G401.6 (cell line): ENCODE measurements around the gene PARD6G.

Source experiments
- FAIRE-seq: peaks from 2 replicates; lab custom pipeline; 2012; peaks lifted over from hg19 to GRCh38; lab: Jason Lieb, UNC

The PARD6G gene

DNA sequence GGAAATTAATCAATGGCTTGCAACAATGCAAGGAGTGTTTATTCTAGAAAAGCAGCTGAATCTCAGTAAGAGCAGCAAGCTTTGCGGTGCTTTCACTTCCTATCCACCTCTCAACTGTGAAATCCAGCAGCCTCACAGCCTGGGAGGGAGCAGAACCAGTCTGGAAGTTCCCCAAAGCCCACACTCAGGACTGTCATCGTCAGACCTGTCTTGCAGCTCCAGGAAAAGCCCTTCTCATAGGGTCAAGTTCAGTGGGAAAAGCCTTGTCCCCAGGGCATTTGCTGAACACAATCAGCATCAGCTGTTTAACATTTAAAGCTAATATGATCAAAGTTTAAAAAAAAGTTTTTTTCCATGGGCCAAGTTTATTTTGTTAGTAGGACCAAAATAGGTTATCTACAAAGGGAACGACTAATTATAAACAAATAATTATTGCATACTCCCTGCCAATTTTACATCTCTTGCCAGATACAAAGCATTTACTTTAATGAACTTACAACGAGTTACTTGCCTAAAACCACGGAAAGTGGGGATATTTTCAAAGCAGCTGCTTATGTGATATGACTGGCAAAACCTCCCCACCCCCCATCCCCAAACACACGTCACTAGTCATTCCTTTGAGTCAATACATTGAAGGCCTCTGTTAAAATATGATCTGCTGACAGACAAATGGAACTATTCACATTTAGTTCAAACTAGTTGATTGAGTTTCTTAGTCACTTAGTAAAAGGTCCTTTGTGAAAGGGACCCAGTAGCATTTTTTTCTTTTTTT is 36.8 kb downstream of the PARD6G start:
- FAIRE-seq = no peak

DNA sequence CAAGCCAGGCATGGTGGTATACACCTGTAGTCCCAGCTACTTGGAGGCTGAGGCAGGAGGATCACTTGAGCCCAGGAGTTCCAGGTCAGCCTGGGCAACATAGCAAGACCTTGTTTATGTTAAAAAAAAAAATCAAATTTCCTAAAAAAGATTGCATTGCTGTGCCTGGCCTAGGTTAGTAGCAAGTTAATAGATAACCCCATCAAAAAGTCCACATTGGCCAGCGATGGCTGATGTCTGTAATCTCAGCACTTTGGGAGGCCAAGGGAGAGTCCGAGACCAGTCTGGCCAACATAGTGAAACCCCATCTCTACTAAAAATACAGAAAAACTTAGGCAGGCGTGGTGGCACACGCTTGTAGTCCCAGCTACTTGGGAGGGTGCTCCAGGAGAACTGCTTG is 38.7 kb downstream of the PARD6G start:
- no peak for FAIRE-seq

DNA sequence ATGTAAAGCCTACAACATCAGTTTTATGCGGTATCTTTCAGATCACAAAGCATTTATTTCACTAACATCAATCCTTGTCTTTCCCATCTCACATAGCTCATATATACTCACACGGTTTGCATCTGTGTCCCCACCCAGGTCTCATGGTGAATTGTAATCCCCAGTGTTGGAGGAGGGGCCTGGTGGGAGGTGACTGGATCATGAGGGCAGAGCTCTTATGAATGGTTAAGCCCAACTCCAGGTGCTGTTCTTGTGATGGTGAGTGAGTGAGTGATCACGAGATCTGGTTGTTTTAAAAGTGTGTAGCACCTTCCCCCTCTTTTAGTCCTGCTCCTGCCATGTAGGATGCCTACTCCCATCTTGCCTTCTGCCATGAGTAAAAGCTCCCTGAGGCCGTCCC is 42.0 kb downstream of the PARD6G start:
- no peak for FAIRE-seq

DNA sequence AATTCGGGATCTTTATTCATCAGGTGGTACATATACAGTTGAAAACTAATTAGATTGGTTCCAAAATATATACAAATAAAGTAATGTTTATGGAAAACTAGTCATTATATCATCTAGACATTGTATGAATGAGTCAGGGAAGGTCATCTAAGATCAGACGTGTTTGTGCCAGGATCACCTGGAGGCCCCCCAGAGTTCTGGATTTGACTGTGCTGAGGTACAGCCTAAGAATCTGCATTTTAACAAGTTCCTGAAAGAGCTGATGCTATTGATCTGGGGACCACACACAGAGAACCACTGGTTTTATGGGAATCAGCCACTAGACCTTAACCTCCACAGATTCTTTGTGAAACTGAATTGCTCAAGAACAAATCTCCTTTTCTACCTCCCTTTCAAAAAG is 43.2 kb downstream of the PARD6G start:
- no peak for FAIRE-seq

DNA sequence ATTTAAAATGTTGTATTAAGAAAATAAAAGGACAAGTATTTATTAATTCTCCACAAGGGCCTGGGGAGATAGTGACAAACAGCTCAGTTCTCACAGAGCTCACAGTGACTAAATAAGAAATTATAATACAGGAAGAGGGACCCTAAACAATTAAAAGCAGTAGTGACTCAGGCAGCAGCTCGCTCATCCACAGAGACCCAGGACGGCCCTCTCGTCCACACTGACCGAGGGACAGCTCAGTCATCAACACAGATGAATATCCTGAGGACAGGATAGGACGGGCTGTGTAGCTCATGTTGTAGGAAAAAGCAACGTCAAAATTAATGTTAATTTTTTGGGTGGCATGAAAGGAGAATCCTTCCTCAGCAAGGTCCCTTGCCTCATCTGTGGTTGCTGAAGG is 44.1 kb downstream of the PARD6G start:
- no peak for FAIRE-seq

DNA sequence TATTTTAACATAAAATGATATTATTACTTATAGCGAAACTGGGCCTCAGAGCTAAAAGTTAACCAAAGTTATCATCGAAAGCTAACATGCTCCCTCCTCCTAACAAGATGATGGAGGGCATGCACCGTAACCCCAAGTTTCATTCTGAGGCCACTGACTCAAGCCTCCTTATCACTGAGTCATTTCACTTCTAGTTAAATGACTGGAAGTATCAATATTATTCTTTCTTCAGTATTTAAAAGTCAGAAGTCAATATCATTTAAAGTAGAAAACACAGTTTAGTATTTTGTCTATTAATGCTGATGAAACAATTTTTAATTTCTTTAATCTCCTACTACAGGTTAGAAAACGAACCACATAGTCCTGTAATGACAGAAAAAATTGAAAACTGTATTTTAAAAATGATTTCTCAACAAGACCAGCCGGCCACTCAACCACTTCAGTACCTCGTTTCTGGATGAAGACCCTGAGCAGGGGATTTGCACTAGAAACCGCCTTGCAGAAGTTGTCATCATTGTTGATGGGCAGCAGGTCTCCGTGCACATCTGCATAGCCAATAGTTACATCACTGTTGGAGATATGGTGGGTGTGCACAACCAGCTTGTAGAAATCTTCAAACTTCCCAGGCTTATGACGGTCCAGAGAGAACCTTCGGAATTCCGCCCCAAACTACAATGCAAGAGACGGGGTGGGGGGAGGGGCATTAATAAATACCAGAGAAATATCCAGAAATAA is 44.9 kb downstream of the PARD6G start:
- no peak for FAIRE-seq

DNA sequence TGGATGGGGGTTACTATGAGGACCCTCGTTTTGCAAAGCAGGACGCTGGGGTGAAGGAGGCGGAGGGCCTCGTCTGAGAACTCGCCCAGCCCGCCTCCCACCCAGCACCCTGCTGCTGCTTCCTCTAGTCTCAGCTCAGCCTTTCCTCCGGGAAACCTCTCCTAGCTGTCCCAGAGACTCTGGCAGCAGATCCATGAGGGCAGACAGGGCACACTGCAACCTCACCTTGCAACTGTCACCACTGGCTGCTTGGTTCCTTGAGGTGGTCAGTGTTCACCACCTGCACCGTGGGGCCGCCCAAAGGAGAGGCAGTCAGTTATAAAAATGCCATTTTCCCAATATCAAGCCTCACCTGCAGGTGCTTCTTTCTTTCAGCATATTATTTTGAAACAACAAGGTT is 45.6 kb downstream of the PARD6G start:
- FAIRE-seq = no peak

DNA sequence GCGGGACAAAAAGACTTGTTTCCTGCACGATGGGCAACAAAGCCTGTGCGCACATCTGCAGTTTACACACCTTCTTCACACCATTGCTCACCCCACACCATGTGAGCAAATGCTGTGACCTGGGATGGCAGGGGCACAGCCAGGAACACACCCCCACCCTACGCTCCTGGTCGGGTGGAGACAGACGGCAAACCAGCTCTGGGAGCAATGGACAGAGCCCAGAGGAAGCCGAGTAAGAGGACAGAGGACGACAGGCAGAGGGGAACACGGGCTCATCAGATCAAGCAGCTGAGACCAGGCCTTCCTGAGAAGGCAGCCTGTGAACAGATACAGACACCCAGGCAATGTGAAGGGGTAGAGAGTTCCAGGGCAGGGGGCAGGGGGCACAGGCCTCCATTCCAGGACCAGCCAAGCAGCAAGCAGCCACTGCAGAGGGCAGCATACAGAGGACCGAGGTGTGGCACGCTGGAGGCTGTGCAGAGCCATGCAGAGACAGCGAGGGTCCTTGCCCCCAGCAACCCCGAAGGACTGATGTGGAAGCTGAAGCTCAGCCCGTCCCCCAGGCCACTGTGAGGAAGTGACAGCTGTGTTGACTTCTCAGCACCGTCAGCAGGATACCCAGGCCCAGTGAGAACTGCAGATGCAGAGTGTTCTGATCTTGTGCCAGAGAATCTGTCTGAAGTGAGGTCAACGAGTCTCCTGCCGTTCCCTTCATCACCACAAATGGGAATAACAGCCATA is 46.2 kb downstream of the PARD6G start:
- no peak for FAIRE-seq

DNA sequence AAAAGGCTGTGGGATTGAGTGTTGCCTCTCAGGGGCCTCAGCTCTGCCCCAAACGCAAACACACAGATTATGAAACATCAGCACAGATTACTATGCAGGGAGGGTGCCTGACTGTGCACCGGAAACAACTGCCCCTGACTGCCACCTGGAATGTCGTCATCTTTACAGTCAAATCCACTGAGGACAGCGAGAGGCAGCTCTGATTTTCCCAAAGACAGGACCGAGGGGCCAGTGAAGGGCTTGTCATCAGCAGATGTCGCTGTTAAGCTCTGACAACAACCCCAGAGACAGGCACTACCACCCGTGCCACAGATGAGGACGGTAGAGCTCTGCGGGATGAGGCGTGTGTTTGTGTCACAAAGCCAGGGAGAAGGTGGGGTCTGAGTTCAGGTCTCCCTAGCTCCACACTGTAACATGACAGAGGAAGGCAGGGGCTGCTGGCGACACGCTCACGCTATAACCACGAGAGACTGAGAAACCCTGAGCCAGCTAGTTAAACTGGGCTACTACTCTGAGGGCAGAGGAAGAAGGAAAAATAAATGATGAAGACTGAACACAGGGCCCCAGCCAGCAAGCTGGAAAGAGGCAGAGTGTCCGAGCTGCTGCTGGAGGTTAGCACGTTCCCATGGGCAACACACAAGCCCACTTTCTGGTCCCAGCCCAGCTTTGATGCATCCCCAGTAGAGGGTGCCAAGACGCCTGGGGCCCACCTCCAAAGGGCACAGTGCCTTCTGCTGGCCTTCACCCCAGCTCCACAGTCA is 47.0 kb downstream of the PARD6G start:
- no peak for FAIRE-seq

DNA sequence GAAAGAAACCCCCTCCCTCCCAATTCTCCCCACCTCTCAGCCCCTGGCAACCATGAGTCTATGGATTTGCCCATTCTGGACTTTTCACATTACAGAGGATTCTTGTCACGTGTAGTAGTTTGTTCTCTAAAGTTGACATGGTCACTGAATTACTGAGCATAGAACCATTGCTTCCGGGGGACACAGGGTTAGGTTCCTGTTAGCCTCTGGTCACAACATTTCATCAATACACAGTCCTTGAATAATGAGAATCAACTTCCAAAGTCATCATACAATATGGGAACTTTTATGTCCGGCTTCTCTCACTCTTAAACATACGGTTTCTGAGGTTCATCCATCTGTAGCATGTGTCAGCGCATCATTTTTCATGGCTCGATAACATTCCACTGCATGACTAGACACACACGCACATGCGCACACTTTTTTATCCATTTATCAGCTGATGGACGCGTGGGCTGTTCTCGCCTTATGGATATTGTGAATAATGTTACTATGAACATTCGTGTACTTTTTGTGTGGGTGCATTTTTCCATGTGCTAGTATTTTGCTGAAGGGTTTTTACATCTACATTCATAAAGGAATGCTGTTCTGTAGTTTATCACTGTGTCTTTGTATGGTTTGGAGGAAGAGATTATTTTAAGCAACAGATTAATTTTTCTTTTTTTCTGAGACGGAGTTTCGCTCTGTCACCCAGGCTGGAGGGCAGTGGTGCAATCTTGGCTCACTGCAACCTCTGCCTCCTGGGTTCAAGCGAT is 48.1 kb downstream of the PARD6G start:
- FAIRE-seq = no peak

DNA sequence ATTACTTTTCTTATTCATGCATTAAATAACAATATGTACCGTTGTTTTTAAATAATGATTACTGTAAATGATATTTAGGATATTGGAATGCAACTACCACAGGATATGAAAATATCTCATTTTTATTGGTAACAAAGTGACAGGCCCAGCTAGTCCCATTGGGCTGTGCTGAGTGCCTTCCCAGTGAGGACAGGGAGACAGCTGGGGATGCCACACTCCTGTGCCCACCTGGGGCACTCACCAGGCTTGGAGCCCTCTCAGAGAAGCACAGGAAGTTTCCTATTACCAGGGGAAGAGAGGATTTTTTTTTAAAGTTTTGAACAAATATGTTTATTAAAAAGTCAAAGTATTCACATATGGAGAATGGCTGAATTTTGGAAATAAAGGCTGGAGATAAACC is 48.9 kb downstream of the PARD6G start:
- FAIRE-seq = no peak

DNA sequence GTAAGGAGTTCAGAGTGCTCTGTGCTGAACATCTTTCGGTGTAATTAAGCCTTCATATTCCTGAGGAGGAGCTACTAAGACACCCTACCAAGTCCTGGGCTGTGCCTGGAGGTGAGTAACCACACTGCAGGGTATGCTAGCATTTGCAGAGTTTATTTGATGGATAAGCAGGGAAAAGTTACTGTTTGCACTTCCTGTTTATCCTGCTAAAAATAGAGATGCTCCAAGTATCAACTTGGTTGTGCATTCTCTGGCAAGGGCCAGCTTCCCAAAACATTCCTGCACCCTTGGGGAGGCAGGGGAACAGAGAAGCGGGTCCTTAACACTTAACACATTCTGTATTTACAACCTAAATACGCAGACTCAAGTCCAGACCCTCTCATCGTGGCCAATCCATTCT is 49.8 kb downstream of the PARD6G start:
- FAIRE-seq = no peak

DNA sequence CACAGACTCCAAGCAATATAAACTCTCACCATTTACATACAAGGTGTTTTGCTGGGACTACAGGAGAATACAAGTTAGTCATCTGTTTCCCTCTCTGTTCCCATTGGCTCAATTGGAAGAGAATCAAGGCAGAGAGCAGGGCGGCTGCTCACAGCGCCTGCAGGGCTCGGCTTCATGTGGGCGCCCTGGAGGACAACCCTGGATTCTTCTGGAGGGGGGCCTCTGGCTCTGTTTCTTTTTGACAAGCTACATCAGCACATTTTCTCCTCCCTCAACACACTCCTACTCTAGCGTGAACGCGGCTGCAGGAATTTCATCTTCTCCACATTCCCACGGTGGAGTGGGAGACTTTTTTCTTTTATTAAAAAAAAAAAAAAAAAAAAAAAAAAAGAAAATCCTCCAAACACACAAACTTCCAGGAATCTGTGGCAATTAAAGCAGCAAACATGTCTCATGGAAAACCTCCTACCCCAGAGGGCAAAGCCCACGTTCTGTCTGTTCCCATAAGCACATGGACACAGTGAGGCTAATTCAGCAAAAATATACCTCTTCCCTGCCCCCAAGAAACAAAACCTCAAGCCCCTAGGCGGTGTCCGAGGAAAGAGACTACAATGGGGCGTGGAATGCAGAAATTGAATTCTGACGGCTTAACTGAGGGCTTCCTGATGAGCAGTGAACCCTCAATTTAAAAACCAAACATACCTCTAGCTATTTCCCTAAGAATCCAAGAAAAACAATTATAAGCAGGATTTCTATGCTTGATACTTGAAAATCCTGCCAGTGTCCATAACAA is 50.6 kb downstream of the PARD6G start:
- no peak for FAIRE-seq

DNA sequence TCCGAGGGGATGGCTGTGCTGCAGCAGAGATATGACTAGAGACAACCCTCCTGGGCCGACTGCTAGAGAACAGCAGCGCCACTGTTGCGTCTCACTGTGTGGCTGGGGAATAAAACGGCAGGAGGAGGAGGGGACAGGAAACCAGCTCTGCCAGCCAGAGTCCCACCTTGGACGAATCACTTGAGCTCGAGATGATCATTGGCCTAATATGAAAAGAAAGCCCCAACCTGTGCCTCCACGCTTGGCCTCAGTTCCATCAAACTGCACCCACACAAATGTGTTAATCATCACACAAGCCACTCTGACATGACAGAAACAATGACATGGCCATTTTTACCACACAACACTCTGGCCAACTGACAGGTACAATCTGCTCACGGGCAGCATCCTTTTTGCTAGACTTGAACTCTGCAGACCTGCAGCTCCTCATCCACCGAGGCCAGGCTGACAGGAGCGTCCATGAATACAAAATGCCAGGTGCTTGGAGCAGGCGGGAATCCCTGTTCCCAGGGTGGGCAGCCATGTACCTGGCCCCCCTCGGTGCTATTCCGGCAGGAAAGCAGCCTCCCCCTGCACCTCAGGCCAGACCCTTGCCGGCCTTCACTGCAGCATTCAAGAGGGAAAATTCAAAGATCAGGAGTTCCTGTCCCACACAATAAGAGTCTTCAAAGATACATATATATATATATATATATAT is 52.3 kb downstream of the PARD6G start:
- no peak for FAIRE-seq

DNA sequence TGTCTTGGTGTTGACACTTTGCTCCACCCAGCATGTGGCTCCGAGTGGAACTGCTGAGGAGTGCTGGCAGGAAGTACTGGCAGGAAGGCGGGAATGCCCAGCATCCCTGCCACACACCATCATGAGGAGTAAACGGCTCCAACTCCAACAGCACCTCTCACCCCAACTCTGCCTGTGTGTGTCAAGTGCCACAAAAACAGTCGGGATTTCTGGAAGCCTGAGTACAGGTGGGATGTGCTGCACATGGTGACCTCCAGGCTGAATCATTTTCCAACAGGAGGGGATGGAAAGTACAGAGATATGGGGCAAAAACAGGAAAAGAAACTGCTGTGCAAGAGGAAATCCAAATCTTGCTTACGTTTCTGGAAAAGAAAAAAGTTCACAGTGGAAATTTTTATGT is 53.6 kb downstream of the PARD6G start:
- no peak for FAIRE-seq

DNA sequence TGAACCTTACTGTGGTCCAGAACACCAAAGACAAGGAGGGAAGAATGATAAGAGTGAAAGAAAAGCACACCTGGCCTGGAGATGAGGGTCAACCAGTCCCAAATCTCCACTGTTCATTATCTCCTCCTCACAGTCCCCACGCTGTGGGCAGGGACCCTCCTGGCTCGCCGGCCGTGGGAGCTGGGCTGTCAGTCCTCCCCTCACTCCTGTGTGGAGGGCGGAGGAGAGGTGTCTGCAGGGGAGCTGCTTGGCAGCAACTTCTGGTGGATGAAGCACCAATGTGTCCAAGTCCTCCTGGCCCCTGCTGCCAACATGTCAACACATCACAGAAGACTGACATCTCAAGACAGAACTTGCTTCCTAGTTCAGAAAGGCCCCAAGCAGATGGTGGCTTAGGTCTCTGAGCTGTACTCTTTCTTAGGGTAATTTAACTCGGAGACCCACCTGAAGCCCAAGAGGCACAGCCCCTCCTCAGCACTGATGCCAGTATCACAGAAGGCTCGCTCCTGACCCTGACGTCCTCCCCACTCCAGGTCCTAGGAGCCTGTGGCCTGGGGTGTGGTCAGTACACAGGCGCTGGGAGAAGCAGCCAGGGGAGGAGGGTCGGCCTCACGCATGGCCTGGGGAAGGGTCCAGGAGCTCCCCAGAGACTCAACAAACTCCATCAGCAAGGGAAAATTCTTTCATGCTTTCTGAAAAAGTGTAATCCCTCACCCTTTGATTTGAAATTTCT is 54.5 kb downstream of the PARD6G start:
- no peak for FAIRE-seq

DNA sequence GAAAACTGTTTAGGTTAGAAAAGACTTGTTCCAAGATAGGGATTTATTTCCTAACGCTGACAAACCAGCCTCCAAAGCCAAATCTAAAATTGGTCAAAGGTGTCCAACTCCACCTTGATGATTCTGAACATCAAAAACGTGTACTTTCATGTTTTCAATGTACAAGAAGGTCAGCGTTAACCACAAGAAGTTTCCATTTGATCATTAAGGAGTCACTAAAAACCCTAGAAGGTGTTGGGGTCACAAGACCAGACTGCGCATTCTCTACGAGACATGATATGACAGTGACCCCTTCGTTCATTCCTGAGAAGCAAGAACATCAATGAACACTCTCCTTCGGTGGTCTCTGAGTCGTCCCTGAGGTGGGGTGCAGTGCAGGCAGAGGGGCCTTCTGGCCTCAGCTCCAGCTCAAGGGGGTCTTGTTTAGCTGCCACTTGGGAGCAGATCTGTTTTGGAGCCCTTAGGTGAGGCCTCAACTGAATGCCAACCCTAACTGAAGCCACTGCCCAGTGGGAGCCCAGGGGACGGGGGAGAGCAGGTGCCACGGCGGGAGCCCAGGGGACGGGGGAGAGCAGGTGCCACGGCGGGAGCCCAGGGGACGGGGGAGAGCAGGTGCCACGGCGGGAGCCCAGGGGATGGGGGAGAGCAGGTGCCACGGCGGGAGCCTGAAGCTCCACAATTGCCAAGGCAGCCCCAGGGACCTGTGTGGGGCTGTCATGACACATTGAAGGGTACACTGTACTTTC is 55.2 kb downstream of the PARD6G start:
- FAIRE-seq = no peak

DNA sequence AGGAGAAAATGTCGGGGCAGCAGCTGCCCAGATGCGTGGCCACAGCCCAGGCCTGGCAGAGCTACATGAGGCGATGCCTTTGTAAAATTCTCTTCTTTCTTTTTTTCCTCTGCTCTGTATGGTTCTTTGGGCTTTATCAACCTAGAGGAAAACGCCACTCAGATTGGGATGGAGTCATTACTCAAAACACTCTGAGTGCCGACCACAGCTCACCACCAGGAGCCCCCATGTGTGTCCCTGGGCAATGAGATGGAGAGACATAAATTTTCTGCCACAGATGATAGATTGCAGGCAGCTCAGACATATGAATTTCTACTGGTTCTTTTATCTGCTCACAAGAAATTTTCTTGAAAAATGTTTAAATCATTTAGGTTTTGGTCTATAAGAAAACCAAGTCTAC is 56.0 kb downstream of the PARD6G start:
- FAIRE-seq = no peak

DNA sequence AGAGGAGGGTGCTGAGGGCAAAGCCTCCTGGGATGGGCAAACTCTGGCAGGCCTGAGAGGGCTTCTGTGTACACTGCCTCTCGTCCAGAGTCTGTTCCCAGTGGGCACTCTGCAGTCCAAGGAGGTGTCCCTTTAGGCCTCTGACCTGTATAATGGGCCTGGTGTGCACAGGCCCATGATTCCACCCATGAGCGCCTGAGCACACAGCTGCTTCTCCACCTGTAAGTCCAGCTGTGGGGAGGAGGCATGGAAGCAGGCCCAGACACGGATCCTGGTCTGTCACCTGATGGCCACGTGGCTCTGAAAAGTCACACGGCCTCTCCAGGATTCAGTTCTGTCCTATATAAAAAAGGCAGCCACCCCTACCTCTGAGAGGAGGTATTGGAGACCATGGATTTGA is 57.0 kb downstream of the PARD6G start:
- FAIRE-seq = no peak
